Trophoblast cell (in vitro differentiated cells and primary cell): Measurements from ENCODE around the gene ZNF483.

Source experiments
- DNase-seq, 2 donors: peaks; one replicate each; pipeline ENCODE4 v3.0.0-alpha.2; 2016
- H2AFZ ChIP-seq: 2 replicates; pipeline ENCODE4 v1.6.1; 2013; ENCODE audit warnings: low read length, moderate library complexity, mild to moderate bottlenecking; ENCODE audit not compliant: insufficient read depth, poor library complexity
- H2AK5ac ChIP-seq: 2 replicates; pipeline ENCODE4 v1.6.1; 2013; ENCODE audit warnings: mild to moderate bottlenecking, low read length
- H2BK120ac ChIP-seq: 2 replicates; pipeline ENCODE4 v1.6.1; 2013; ENCODE audit warnings: low read length, mild to moderate bottlenecking, moderate library complexity; ENCODE audit not compliant: insufficient read depth, poor library complexity
- H2BK12ac ChIP-seq: 2 replicates; pipeline ENCODE4 v1.6.1; 2013; ENCODE audit warnings: mild to moderate bottlenecking, low read length, moderate library complexity
- H2BK5ac ChIP-seq: 2 replicates; pipeline ENCODE4 v1.6.1; 2013; ENCODE audit warnings: low read length, low read depth, moderate library complexity, mild to moderate bottlenecking; ENCODE audit not compliant: poor library complexity
- H3K14ac ChIP-seq: 2 replicates; pipeline ENCODE4 v1.6.1; 2013; ENCODE audit warnings: mild to moderate bottlenecking, low read length
- H3K18ac ChIP-seq: 2 replicates; pipeline ENCODE4 v1.6.1; 2013; ENCODE audit warnings: mild to moderate bottlenecking, low read length
- H3K23ac ChIP-seq: 2 replicates; pipeline ENCODE4 v1.6.1; 2013; ENCODE audit warnings: low read length
- H3K27ac ChIP-seq: 2 replicates; pipeline ENCODE4 v1.5.1; 2013; ENCODE audit warnings: low read depth, mild to moderate bottlenecking, inconsistent platforms, low read length, moderate library complexity
- H3K27me3 ChIP-seq: 2 replicates; pipeline ENCODE4 v1.6.1; 2013; ENCODE audit warnings: inconsistent platforms, mild to moderate bottlenecking, low read length, moderate library complexity; ENCODE audit not compliant: insufficient read depth
- H3K36me3 ChIP-seq, 2 experiments: 1 replicate in 1 of 2; 2 replicates in 1 of 2; pipeline ENCODE4 v1.6.1; 2013; ENCODE audit warnings: low read length in 2 of 2, mild to moderate bottlenecking in 2 of 2, moderate library complexity in 1 of 2; ENCODE audit not compliant: insufficient read depth in 2 of 2, control insufficient read depth in 1 of 2
- H3K4ac ChIP-seq: 2 replicates; pipeline ENCODE4 v1.6.1; 2013; ENCODE audit warnings: low read depth, mild to moderate bottlenecking, low read length, moderate library complexity
- H3K4me1 ChIP-seq, 2 experiments: 1 replicate in 1 of 2; 2 replicates in 1 of 2; pipeline ENCODE4 v1.6.1; 2013; ENCODE audit warnings: low read length in 2 of 2, mild to moderate bottlenecking in 2 of 2, moderate library complexity in 1 of 2; ENCODE audit not compliant: insufficient read depth in 2 of 2, control insufficient read depth in 1 of 2
- H3K4me2 ChIP-seq: 2 replicates; pipeline ENCODE4 v1.6.1; 2013; ENCODE audit warnings: inconsistent platforms, mild to moderate bottlenecking, low read length, moderate library complexity
- H3K4me3 ChIP-seq: 2 replicates; pipeline ENCODE4 v1.5.1; 2013; ENCODE audit warnings: mild to moderate bottlenecking, low read depth, low read length, inconsistent platforms
- H3K79me1 ChIP-seq: one replicate; pipeline ENCODE4 v1.6.1; 2013; ENCODE audit warnings: low read length
- H3K79me2 ChIP-seq: 2 replicates; pipeline ENCODE4 v1.6.1; 2013; ENCODE audit warnings: low read length, mild to moderate bottlenecking; ENCODE audit not compliant: control insufficient read depth, insufficient read depth, poor library complexity
- H3K9ac ChIP-seq: 2 replicates; pipeline ENCODE4 v1.6.1; 2013; ENCODE audit warnings: mild to moderate bottlenecking, low read length
- H3K9me3 ChIP-seq: 2 replicates; pipeline ENCODE4 v1.6.1; 2013; ENCODE audit warnings: low read depth, mild to moderate bottlenecking, control low read depth, inconsistent platforms, low read length; ENCODE audit not compliant: insufficient read depth
- H4K12ac ChIP-seq: 2 replicates; pipeline ENCODE4 v1.6.1; 2013; ENCODE audit warnings: low read depth, mild to moderate bottlenecking, low read length, moderate library complexity
- H4K8ac ChIP-seq: 2 replicates; pipeline ENCODE4 v1.6.1; 2013; ENCODE audit warnings: low read depth, mild to moderate bottlenecking, low read length, moderate library complexity
- H4K91ac ChIP-seq: one replicate; pipeline ENCODE4 v1.6.1; 2013; ENCODE audit warnings: low read depth, mild to moderate bottlenecking, low read length, moderate library complexity
- WGBS: extraction: QIAGEN DNeasy Blood & Tissue Kit; methylation state at CpG from one replicate; pipeline ENCODE4 v1.1.7; 2013; ENCODE audit warnings: missing lambda C conversion rate; ENCODE audit not compliant: insufficient read length, insufficient coverage; ENCODE audit errors: extremely low coverage; 5-methylcytosine and 5-hydroxymethylcytosine counted together

Gene ZNF483

DNA sequence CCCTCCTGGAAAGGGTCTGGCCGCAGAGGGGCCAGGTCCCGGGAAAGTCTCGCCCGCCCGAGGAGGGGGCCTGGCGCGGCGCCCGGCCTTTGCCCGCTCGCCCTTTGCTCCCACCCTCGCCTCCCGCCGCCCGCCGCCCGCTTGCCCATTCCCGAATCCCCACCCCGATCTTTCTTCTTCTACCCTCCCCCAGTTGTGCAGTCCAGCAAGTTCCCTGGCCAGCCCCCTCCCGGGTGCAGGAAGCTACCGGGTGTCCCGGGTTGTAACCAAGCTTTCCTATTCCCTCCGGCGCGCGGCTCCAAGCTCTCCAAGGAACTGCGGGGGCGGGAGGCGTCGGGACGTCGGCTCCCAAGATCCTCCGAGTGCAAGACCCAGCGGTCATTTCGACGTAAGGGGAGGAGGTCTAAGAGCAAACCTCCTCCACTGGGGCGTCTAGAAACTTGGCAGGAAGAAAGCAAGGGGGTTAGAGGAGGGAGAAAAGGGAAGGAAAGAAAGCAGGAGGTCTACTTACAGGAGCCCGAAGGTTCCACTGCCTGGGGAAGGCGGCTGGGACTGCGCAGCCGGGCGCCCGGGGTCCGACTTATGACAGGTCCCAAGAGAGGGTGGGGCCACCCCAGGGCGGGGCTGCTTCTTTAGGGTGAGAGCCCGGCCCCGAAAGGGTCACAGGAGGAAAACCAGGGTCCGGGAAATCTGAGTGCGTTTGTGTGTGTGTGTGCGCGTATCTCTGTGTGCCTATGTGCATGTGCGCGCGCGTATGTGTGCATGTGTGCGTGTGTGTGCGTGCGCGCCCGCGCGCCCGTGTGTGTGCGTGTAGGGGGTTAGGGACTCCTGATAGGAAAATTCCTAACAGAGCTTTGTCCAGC lies 74.3 kb downstream of the ZNF483 start, which contains the start of gene PTGR1:
PTGR1 (minus strand) TSS at position 556 of the 863 bp plus-strand sequence. CDS start 2,225 bp downstream, outside the sequence.
- no CpG with 5 or more reads among the region's 64 CpGs for WGBS
- Histone ChIP-seq H4K8ac (peak within 1 kb of the TSS; percentile 46), H3K36me3 (peaks cover 0 to 9% of the 10 kb centered on the region in 2 experiments)

GRCh38 chr9:111599955-111600343 lies 75.0 kb downstream of the ZNF483 start:
- Histone ChIP-seq H3K36me3 (peaks cover 0 to 9% of the 10 kb centered on the region in 2 experiments), H3K79me2 (no peaks in the 10 kb centered on the region), H3K27me3 (no peaks in the 10 kb centered on the region), H3K9me3 (no peaks in the 10 kb centered on the region), H2BK5ac (no peak overlapping the region), H3K14ac (no peak overlapping the region), H4K12ac (peak overlapping the region; percentile 35), H3K4me3 (peak overlapping the region; percentile 70), H4K91ac (peak overlapping the region; percentile 39), H3K79me1 (peaks cover 2% of the 10 kb centered on the region), H3K23ac (no peak overlapping the region), H4K8ac (peak overlapping the region; percentile 46), H3K9ac (no peak overlapping the region), H3K18ac (no peak overlapping the region), H3K4me2 (peak overlapping the region; percentile 90), H3K4ac (no peak overlapping the region), H3K27ac (no peak overlapping the region), H2AFZ (peak overlapping the region; percentile 84), H2BK120ac (no peak overlapping the region), H2BK12ac (no peak overlapping the region), H3K4me1 (peaks cover 0 to 4% of the 10 kb centered on the region in 2 experiments), H2AK5ac (no peak overlapping the region)
- DNase-seq, result no peak
- no CpG with 5 or more reads among the region's 17 CpGs for WGBS

More for the DNA sequence above, 74.3 kb downstream of the ZNF483 start, which contains the start of gene PTGR1:
- DNase-seq, result peak; percentile 55 to 78
- no peak within 1 kb of the TSS for H3K23ac ChIP-seq
- no peaks in the 10 kb centered on the region for H3K9me3 ChIP-seq
- no peak within 1 kb of the TSS for H2AK5ac ChIP-seq
- H4K12ac ChIP-seq, result peak within 1 kb of the TSS; percentile 35
- no peaks in the 10 kb centered on the region for H3K27me3 ChIP-seq
- peaks cover 0 to 4% of the 10 kb centered on the region in 2 experiments for H3K4me1 ChIP-seq
- peak within 1 kb of the TSS; percentile 70 for H3K4me3 ChIP-seq
- H2BK5ac ChIP-seq, result no peak within 1 kb of the TSS
- no peak within 1 kb of the TSS for H3K4ac ChIP-seq
- H3K79me2 ChIP-seq, result no peaks in the 10 kb centered on the region
- peaks cover 2% of the 10 kb centered on the region for H3K79me1 ChIP-seq
- no peak within 1 kb of the TSS for H3K27ac ChIP-seq
- H2BK120ac ChIP-seq, result peak within 1 kb of the TSS; percentile 64
- H3K9ac ChIP-seq, result no peak within 1 kb of the TSS
- H2BK12ac ChIP-seq, result no peak within 1 kb of the TSS
- H3K18ac ChIP-seq, result no peak within 1 kb of the TSS
- H2AFZ ChIP-seq, result peak within 1 kb of the TSS; percentile 84
- H3K14ac ChIP-seq, result peak within 1 kb of the TSS; percentile 17
- H4K91ac ChIP-seq, result peak within 1 kb of the TSS; percentile 39
- H3K4me2 ChIP-seq, result peak within 1 kb of the TSS; percentile 90

DNA sequence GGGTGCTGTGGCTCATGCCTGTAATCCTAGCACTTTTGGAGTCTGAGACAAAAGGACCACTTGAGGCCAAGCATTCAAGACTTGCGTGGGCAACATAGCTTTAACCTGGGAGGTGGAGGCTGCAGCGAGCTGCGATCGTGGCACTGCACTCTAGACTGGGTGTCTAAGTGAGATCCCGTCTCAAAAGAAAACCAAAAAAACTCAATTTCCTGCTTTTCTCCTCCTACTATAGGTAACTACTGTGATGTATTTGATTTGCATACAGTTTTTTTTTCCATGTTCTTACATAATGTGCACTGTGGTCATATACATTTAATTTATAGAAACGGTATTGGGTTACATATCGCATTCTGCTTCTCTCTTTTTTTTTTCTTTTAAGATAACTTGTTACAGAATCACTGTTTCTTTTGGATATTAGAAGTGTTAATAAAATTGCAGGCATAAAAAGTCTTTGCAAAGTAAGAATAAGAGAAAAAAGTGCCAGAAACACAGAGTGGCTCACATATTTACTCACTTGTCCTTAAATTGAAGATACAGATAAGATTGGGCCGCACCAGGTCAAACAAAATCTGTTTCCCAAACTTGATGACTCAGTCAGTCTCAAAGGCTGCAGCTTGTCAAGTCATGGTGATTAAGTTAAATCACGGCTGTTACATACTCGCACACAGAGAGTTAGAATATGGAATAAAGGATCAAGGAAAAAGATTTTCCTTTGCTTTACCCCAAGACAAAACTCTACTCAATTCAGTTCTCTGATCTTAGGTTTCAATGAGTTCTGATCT lies 76.4 kb downstream of the ZNF483 start:
- H3K18ac ChIP-seq, result no peak overlapping the region
- no peak overlapping the region for H3K23ac ChIP-seq
- peaks cover 0 to 2% of the 10 kb centered on the region in 2 experiments for H3K36me3 ChIP-seq
- no peak overlapping the region for H3K14ac ChIP-seq
- H3K27me3 ChIP-seq, result no peaks in the 10 kb centered on the region
- H3K4me3 ChIP-seq, result no peak overlapping the region
- WGBS, result no CpG with 5 or more reads among the region's 10 CpGs
- H3K27ac ChIP-seq, result no peak overlapping the region
- no peak overlapping the region for H4K91ac ChIP-seq
- H3K9ac ChIP-seq, result no peak overlapping the region
- no peak overlapping the region for H2AK5ac ChIP-seq
- no peak overlapping the region for H3K4ac ChIP-seq
- peak; percentile 13 to 59 for DNase-seq
- H2BK12ac ChIP-seq, result no peak overlapping the region
- no peaks in the 10 kb centered on the region for H3K9me3 ChIP-seq
- peaks cover 0 to 4% of the 10 kb centered on the region in 2 experiments for H3K4me1 ChIP-seq
- no peak overlapping the region for H2BK5ac ChIP-seq
- no peak overlapping the region for H4K8ac ChIP-seq
- peaks cover 2% of the 10 kb centered on the region for H3K79me1 ChIP-seq
- H2BK120ac ChIP-seq, result no peak overlapping the region
- no peak overlapping the region for H3K4me2 ChIP-seq
- no peaks in the 10 kb centered on the region for H3K79me2 ChIP-seq
- no peak overlapping the region for H2AFZ ChIP-seq
- no peak overlapping the region for H4K12ac ChIP-seq

- no peak overlapping the region for H3K4me2 ChIP-seq
- no peaks in the 10 kb centered on the region for H3K79me2 ChIP-seq
- H3K27ac ChIP-seq, result no peak overlapping the region
- H4K12ac ChIP-seq, result no peak overlapping the region
- H3K9ac ChIP-seq, result no peak overlapping the region
- no peak overlapping the region for H3K23ac ChIP-seq
- no peak overlapping the region for H3K4ac ChIP-seq
- no peak overlapping the region for H2BK12ac ChIP-seq
- no peaks in the 10 kb centered on the region for H3K27me3 ChIP-seq
- H3K18ac ChIP-seq, result no peak overlapping the region
- no peak overlapping the region for H3K4me3 ChIP-seq
- H3K9me3 ChIP-seq, result no peaks in the 10 kb centered on the region
- no peak overlapping the region for H2BK5ac ChIP-seq
- H2AK5ac ChIP-seq, result no peak overlapping the region
- H2BK120ac ChIP-seq, result no peak overlapping the region
- no peak overlapping the region for H2AFZ ChIP-seq
- no peak overlapping the region for H3K14ac ChIP-seq
- no peaks in the 10 kb centered on the region for H3K36me3 ChIP-seq
- no peak overlapping the region for H4K91ac ChIP-seq
- DNase-seq, result no peak
- H3K4me1 ChIP-seq, result peaks cover 0 to 2% of the 10 kb centered on the region in 2 experiments
- WGBS, result no CpG with 5 or more reads among the region's 4 CpGs
- no peak overlapping the region for H4K8ac ChIP-seq
- peaks cover 2% of the 10 kb centered on the region for H3K79me1 ChIP-seq
These were observed 78.1 kb downstream of the ZNF483 start for GRCh38 chr9:111603041-111603440.
